HUES64 (cell line): ENCODE measurements around the gene ZSCAN12.

Experiments used
- H3K27ac ChIP-seq: 2 replicates; pipeline ENCODE4 v1.7.0; 2013; ENCODE audit warnings: low read depth, low read length, inconsistent platforms
- H3K27me3 ChIP-seq: 2 replicates; pipeline ENCODE4 v1.6.1; 2013; ENCODE audit warnings: mild to moderate bottlenecking, low read length; ENCODE audit not compliant: insufficient read depth
- H3K36me3 ChIP-seq: 2 replicates; pipeline ENCODE4 v1.6.1; 2013; ENCODE audit warnings: mild to moderate bottlenecking, low read length; ENCODE audit not compliant: insufficient read depth
- H3K4me1 ChIP-seq: 2 replicates; pipeline ENCODE4 v1.6.1; 2013; ENCODE audit warnings: mild to moderate bottlenecking, low read length, moderate library complexity; ENCODE audit not compliant: insufficient read depth
- H3K4me3 ChIP-seq: 2 replicates; pipeline ENCODE4 v1.5.1; 2013; ENCODE audit warnings: mild to moderate bottlenecking, low read length, moderate library complexity
- H3K9ac ChIP-seq: 2 replicates; pipeline ENCODE4 v1.6.1; 2013; ENCODE audit warnings: mild to moderate bottlenecking, low read depth, low read length
- H3K9me3 ChIP-seq: 2 replicates; pipeline ENCODE4 v1.6.1; 2013; ENCODE audit warnings: low read depth, low read length; ENCODE audit not compliant: insufficient read depth
- WGBS: fragments of 150-250, 120-280 bp; methylation state at CpG from one replicate; pipeline ENCODE4 v1.1.7; 2013; ENCODE audit warnings: missing lambda C conversion rate; 5-methylcytosine and 5-hydroxymethylcytosine counted together

The ZSCAN12 gene

DNA sequence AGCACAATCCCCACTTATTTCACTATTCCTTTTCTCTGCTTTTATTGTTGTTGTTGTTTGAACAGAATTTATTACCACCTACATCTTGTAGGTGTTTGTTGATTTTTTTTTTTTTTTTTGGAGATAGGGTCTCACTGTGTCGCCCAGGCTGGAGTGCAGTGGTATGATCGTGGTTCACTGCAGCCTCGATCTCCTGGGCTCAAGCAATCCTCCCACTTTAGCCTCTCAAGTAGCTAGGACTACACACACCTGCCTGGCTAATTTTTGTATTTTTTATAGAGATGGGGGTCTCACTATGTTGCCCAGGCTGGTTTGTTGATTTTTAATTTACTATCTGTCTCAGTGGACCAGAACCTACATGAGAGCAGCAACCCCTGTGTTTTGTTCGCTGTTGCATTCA, 3.6 kb downstream of the ZSCAN12 start:
- H3K27me3 ChIP-seq = peaks cover 4% of the 10 kb centered on the region
- H3K9me3 ChIP-seq = no peaks in the 10 kb centered on the region
- peaks cover 67% of the 10 kb centered on the region for H3K36me3 ChIP-seq
- WGBS = 100% methylated on average over 4 of the region's 4 CpGs
- H3K9ac ChIP-seq = no peak overlapping the region
- H3K4me3 ChIP-seq = no peak overlapping the region
- H3K4me1 ChIP-seq = peaks cover 11% of the 10 kb centered on the region; the same call in 1 of the 2 replicates
- no peak overlapping the region for H3K27ac ChIP-seq

DNA sequence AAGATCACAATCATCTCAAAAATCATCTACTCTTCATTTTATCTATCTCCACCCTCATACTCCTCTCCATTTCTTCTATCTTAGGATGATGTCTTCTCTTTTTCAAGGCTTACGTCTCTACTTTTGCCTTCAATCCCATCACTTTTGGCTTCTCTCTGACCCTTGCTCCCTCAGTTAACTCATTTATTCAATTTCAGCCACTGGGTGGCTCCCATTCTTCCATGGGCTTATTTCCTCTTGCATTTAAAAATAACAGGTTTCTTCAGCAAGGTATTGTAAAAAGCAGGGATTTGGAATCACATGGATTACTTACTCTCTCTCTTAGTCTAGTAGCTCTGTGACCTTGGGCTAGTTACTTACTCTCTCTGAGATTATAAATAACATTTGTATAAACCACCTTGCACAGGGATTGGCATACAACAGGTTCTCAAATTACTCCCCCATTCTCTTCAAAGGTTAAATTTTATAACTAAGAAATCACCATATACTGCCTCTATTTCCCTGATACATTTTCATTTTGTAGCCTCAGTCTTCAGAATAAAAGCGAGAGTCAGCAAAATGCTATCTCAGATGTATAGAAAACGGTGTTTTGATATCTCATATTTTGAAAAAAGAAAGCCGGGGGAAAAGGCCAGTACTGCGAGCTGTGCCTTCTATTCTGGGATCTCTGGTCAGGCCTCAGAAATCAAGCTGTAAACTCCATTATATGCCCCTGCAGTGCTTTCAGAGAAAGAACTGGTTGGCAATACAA, 5.5 kb downstream of the ZSCAN12 start:
- H3K27ac ChIP-seq = no peak overlapping the region
- H3K36me3 ChIP-seq = peaks cover 85% of the 10 kb centered on the region
- WGBS = 74% methylated on average over 5 of the region's 5 CpGs
- no peaks in the 10 kb centered on the region for H3K27me3 ChIP-seq
- 0 out of 2 replicates have a peak, but pooled peaks cover 8% of the 10 kb centered on the region for H3K4me1 ChIP-seq
- no peak overlapping the region for H3K4me3 ChIP-seq
- no peak overlapping the region for H3K9ac ChIP-seq
- no peaks in the 10 kb centered on the region for H3K9me3 ChIP-seq

DNA sequence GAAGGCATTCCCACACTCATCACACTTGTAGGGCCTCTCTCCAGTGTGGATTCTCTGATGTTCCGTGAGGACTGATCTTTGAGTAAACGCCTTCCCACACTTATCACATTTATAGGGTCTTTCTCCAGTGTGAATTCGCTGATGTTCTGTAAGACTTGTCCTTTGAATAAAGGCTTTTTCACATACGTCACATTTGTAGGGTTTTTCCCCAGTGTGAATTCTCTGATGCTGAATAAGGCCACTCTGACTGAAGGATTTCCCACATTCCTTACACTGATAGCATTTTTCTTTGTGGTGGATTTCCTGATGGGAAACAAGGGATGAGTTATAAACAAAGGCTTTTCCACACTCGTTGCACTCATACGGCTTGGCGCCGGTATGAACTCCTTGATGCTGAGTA, 8.9 kb downstream of the ZSCAN12 start:
- H3K36me3 ChIP-seq = peaks cover 90% of the 10 kb centered on the region
- H3K9ac ChIP-seq = no peak overlapping the region
- H3K9me3 ChIP-seq = no peaks in the 10 kb centered on the region
- no peaks in the 10 kb centered on the region for H3K27me3 ChIP-seq
- 98% methylated on average over 8 of the region's 8 CpGs for WGBS
- H3K4me3 ChIP-seq = no peak overlapping the region
- H3K27ac ChIP-seq = no peak overlapping the region
- no peaks in the 10 kb centered on the region for H3K4me1 ChIP-seq

DNA sequence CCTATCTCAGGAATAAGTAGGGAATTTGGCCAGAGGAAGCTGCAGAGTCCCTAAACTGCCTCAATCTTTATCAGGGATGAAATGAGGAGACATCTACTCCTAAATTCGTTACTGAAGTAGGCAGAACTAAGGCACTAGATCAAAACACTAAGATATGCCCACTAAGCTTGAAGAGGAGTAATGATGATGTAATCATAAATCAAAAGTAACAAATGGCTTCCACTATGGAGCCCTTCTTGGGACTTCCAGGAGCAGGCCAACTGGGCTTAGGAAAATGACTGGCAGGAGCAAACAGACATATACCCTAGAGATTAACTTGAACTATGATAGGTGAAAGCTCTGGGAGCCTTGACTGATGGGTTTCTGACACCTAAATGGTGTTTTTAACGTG, 15.4 kb downstream of the ZSCAN12 start:
- Histone ChIP-seq H3K27ac (no peak overlapping the region; the same call in 1 of the 2 replicates), H3K9me3 (peaks cover 2% of the 10 kb centered on the region; the same call in 1 of the 2 replicates), H3K9ac (peak overlapping the region; percentile 69; the same call in 1 of the 2 replicates), H3K4me3 (peak overlapping the region; percentile 66), H3K36me3 (peaks cover 72% of the 10 kb centered on the region), H3K4me1 (peaks cover 11% of the 10 kb centered on the region; the same call in 1 of the 2 replicates), H3K27me3 (no peaks in the 10 kb centered on the region)
- WGBS = 86% methylated on average over 2 of the region's 2 CpGs

DNA sequence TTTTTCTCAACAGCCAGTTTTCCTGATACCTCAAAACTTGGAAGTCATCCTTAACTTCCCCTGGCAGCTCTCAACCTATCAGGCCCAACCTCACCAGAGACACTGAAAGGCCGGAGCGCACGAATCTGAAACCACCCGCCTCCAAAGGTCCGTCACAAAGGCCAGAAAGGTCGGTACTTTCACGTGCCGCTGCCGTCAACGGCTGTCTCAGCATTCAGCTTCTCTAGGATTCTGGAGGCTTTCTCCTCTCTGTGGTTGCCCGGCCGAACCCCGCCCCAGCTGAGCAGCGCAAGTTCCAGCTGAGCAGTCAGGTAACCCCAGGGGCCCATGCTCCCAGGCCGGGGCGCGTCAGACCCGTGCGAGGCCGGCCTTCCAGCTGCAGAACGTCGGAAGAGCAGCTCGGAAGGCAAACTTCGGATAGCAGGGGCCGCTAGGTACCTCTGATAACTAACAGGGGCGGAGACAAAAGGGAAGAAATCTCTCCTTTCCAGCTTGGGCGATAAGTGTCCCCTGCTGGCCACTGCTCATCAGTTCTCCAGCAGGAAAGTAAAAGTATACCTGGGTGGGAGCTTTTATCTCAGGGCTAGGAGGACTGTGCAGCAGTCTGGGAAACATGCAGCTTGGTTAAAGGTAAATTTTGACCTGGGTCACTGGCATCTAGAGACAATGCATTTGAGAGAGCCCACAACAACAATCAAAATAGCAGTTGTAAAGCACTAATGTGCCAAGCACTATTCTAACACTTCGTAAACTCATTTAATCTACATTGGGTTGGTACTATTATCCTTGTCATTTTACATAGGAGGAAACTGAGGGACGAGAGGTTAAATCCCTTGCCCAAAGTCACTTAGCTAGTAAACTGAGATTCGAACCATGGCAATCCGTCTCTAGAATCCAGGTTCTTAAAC, 16.1 kb downstream of the ZSCAN12 start:
- H3K9ac ChIP-seq = peak overlapping the region; percentile 69
- peak overlapping the region; percentile 66 for H3K4me3 ChIP-seq
- peaks cover 2% of the 10 kb centered on the region; the same call in 1 of the 2 replicates for H3K9me3 ChIP-seq
- H3K27me3 ChIP-seq = no peaks in the 10 kb centered on the region
- peak overlapping the region; percentile 68 for H3K27ac ChIP-seq
- peaks cover 72% of the 10 kb centered on the region for H3K36me3 ChIP-seq
- peaks cover 11% of the 10 kb centered on the region; the same call in 1 of the 2 replicates for H3K4me1 ChIP-seq
- 9% methylated on average over 30 of the region's 31 CpGs for WGBS

DNA sequence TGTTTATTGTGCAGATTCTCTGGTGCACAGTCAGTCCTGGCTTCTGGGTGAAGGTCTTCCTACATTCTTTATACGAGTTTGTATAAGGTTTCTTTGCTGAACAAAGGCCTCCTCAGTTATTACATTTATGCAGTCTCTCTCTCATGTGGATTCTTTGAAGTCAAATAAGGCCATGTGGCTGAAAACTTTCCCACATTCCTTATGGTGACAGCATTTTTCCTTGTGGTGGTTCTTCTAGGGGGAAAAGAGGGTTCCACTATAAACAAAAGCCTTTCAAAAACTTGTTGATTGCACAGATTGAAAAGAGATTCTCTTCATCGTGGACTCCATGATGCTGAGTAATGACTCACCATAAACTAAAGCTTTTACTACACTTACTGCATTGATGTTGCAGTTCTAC, 19.2 kb downstream of the ZSCAN12 start:
- Histone ChIP-seq H3K36me3 (peaks cover 52% of the 10 kb centered on the region), H3K9ac (no peak overlapping the region), H3K4me1 (peaks cover 11% of the 10 kb centered on the region; the same call in 1 of the 2 replicates), H3K27ac (no peak overlapping the region), H3K27me3 (no peaks in the 10 kb centered on the region), H3K9me3 (peaks cover 2% of the 10 kb centered on the region; the same call in 1 of the 2 replicates), H3K4me3 (no peak overlapping the region)
- 94% methylated on average over 2 of the region's 2 CpGs for WGBS

DNA sequence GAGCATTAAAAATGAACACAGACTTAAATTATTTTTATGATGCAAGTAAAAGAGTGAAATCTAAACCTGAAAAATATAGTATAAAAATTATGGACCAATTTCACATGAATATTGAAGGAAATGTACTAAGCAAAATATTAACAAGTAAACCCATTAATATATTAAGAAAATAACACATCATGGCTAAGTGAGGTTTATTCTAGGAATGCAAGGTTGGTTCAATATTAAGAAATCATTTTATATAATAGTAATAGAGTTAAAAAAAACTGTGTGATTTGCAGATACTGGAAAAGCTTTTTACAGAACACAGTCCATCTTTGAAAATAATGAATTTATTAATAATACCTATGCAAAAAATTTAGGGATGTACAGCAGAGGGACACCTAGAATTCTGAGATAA, 20.9 kb downstream of the ZSCAN12 start:
- Histone ChIP-seq H3K9me3 (peaks cover 2% of the 10 kb centered on the region; the same call in 1 of the 2 replicates), H3K27ac (no peak overlapping the region)

DNA sequence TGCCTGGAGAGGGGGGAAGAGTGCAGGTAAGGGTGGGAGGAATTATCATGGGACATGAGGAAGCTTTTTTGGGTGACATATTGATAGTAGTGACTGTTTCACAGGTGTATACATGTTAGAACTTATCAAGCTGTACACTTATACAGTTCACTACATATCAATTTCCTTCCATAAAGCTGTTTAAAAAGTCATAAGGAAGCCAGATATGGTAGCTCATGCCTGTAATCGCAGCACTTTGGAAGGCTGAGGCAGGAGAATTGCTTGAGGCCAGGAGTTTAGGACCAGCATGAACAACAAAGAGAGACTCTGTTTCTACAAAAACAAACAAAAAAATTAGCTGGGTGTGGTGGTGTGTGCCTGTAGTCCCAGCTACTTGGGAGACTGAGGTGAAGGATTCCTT, 21.7 kb downstream of the ZSCAN12 start:
- peaks cover 6% of the 10 kb centered on the region; the same call in 1 of the 2 replicates for H3K4me1 ChIP-seq
- H3K27ac ChIP-seq = no peak overlapping the region
- H3K9ac ChIP-seq = no peak overlapping the region
- 100% methylated on average over 1 of the region's 1 CpG for WGBS
- H3K36me3 ChIP-seq = peaks cover 45% of the 10 kb centered on the region
- peaks cover 2% of the 10 kb centered on the region; the same call in 1 of the 2 replicates for H3K9me3 ChIP-seq
- no peak overlapping the region for H3K4me3 ChIP-seq
- H3K27me3 ChIP-seq = no peaks in the 10 kb centered on the region

More for the DNA sequence above, 20.9 kb downstream of the ZSCAN12 start:
- Histone ChIP-seq H3K4me3 (no peak overlapping the region), H3K9ac (no peak overlapping the region), H3K4me1 (peaks cover 8% of the 10 kb centered on the region; the same call in 1 of the 2 replicates), H3K27me3 (no peaks in the 10 kb centered on the region), H3K36me3 (peaks cover 45% of the 10 kb centered on the region)

DNA sequence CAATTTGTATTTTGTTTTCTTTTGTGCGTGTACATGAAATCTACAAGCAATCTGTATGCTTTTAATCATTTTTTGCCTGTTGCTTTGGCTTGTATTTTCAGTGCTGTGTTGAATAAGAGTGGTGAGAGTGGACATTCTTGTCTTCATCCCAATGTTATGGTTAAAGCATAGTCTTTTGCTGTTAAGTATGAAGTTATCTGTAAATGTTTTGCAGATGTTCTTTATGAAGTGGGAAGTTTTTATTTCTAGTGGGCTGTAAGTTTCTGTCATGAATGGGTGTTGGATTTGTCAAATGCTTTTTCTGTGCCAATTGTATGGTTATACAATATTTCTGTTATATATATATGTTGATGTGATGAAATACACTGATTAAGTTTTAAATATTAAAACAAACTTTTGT, 25.6 kb downstream of the ZSCAN12 start:
- no peak overlapping the region for H3K4me3 ChIP-seq
- 90% methylated on average over 1 of the region's 1 CpG for WGBS
- no peaks in the 10 kb centered on the region for H3K4me1 ChIP-seq
- no peaks in the 10 kb centered on the region for H3K9me3 ChIP-seq
- no peaks in the 10 kb centered on the region for H3K27me3 ChIP-seq
- H3K27ac ChIP-seq = no peak overlapping the region
- H3K9ac ChIP-seq = no peak overlapping the region
- peaks cover 12% of the 10 kb centered on the region for H3K36me3 ChIP-seq

DNA sequence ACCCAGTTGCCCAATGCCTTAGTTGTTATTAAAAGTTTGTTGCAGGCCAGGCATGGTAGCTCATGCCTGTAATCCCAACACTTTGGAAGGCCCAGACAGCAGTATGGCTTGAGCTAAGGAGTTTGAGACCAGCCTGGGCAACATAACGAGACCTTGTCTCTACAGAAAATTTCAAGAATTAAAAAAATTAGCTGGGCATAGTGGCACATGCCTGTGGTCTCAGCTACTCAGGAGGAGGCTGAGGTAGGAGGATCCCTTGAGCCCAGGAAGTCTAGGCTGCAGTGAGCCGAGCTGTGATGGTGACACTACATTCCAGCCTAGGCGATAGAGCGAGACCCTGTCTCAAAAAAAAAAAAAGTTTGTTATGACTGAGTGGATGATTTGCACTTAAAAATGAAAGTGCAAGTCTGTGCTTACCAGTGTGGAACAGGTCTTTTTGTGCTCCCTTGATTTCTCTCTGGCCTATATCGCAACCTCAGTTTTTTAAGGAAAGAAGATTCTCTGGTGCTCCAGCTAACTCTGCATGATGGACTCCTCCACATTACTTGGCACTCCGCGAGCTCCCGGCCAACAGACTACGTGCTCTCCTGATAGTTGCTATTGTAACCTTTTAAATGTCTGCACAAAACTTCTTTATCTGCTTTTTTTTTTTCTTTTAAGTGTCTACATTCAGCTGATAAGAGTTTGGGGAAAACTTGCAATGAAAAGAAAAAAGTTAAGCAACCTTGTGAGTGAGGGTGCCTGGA, 27.7 kb downstream of the ZSCAN12 start:
- Histone ChIP-seq H3K27me3 (no peaks in the 10 kb centered on the region), H3K4me1 (no peaks in the 10 kb centered on the region), H3K36me3 (no peaks in the 10 kb centered on the region; the same call in 1 of the 2 replicates), H3K9ac (no peak overlapping the region), H3K4me3 (no peak overlapping the region), H3K9me3 (no peaks in the 10 kb centered on the region), H3K27ac (no peak overlapping the region)
- WGBS = 94% methylated on average over 9 of the region's 9 CpGs
